Ovary (tissue), 3 donors: ENCODE results near the gene PIEZO1.

ENCODE experiments used
- CTCF ChIP-seq, 3 donors: fragments of 450-650 bp in 2 of 3; fragments of 200-600 bp in 1 of 3; IDR thresholded peaks; one replicate each; pipeline versions ENCODE4 v1.5.1 to v1.8.0; 2016 to 2022; ENCODE audit warnings: antibody characterized with exemption in 3 of 3, mild to moderate bottlenecking in 1 of 3
- EP300 ChIP-seq: sonication (generic); formaldehyde crosslinking; IDR thresholded peaks from one replicate; pipeline ENCODE4 v1.6.1; 2017; ENCODE audit warnings: antibody characterized with exemption
- donor health status: DM: no; HTN: no; CAD: no.

GRCh38 chr16:88673716-88674379 lies 111.2 kb downstream of the PIEZO1 start:
- no peak for TF ChIP-seq EP300
- no peak for TF ChIP-seq CTCF (IDR thresholded peaks at IDR 0.05)
